Measurements from ENCODE around the gene AKR1C3.
"Not testable (repeated sequence)": the region's sequence is repeated elsewhere in the genome, so short reads cannot be mapped to it uniquely, and the experiment has no call there.

The AKR1C3 gene

DNA sequence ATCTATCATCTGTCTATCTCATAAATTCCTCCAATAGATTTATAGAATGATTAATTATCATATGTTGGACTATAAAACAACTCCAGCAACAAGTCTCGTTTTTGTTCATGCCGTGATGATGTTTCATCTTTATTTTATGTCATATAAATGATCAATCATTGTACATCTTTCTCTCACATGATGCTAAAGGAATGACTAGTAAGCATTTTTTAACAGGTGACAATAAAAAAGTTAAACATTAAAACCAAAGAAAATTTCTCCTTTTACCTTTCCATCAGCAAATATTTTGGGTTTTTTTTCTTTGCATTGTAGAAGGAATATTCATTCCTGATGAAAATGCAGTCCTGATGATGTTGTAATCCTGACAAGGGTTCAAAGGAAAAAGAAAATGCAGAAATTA, 41.4 kb downstream of the AKR1C3 start:
- TF ChIP-seq, protein P1, sequence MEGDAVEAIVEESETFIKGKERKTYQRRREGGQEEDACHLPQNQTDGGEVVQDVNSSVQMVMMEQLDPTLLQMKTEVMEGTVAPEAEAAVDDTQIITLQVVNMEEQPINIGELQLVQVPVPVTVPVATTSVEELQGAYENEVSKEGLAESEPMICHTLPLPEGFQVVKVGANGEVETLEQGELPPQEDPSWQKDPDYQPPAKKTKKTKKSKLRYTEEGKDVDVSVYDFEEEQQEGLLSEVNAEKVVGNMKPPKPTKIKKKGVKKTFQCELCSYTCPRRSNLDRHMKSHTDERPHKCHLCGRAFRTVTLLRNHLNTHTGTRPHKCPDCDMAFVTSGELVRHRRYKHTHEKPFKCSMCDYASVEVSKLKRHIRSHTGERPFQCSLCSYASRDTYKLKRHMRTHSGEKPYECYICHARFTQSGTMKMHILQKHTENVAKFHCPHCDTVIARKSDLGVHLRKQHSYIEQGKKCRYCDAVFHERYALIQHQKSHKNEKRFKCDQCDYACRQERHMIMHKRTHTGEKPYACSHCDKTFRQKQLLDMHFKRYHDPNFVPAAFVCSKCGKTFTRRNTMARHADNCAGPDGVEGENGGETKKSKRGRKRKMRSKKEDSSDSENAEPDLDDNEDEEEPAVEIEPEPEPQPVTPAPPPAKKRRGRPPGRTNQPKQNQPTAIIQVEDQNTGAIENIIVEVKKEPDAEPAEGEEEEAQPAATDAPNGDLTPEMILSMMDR (IDR thresholded peaks at IDR 0.05; ENCODE audit: extremely low read depth, missing control alignments), result no peak
- DNase-seq (ENCODE audit: low spot score), result no peak

DNA sequence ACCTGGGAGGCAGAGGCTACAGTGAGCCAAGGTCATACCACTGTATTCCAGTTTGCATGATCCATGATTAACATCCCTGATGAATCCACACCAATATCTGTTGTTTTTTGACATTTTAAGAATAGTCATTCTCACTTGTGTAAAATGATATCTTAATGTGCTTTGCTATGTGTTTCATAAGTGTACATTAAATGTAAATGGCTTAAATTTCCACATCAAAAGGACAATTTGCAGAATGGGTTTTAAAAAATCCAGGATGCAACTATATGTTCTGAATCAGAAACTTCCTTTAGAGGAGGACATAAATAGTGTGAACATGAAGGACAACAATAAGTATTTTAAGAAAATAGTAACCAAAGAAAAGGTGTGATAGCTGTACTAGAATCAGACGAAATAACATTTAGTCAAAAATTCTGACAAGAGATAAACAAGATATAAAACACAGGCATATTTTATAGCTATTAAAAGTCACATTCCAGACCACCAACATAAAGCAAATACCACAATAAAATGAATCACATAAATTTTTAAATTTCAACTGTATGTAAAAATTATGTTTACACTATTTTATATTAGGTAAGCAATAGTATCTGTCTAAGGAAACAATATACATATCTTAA, 42.4 kb downstream of the AKR1C3 start:
- TF ChIP-seq, protein P1 (IDR thresholded peaks at IDR 0.05; ENCODE audit: extremely low read depth, missing control alignments), result no peak
- no peak for DNase-seq (ENCODE audit: low spot score)

DNA sequence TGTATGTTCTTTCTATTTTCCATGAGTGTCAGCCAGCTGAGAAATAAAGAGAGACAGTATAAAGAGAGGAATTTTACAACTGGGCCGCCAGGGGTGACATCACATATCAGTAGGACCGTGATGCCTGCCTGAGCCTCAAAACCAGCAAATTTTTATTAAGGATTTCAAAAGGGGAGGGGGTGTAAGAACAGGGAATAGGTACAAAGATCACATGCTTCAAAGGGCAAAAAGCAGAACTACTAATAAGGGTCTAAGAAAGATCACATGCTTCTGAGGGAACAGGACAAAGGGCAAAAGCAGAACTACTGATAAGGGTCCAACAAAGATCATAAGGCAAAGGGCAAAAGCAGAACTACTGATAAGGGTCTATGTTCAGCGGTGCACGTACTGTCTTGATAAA, 43.5 kb downstream of the AKR1C3 start:
- DNase-seq (ENCODE audit: low spot score), result not testable (repeated sequence)

DNA sequence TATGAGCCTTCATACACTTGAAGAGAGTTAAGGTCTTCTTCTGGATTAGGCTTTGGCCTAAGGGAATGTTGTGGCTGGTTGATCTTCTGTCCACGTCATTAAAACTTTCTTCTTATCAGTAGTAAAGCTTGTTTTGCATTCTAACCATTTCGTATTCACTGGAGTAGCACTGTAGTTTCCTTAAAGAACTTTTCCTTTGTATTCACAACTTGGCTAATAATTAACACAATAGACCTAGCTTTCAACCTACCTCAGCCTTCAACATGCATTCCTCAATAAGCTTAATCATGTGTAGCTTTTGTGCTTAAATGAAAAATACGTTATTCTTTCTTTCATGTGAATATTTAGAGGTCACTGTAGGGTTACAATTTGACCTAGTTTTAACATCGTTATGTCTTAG, 48.0 kb downstream of the AKR1C3 start:
- TF ChIP-seq, protein P1 (IDR thresholded peaks at IDR 0.05; ENCODE audit: extremely low read depth, missing control alignments), result no peak
- no peak for DNase-seq (ENCODE audit: low spot score)

DNA sequence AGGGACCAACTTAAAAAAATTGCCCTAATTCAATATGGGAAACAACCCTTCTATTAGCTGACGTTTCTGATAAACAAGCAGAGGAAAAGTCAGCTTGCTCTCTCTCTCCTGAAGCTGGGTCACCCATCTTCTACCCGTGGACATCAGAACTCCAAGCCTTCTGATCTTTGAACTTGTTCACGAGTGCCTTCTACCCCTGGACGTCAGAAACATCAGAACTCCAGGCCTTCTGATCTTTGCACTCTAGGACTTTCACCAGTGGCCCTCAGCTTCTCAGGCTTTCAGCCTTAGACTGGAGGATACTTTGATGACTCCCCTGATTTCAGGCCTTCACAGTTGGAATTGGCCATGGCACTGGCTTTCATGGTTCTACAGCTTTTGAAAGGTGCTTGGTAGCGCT, 48.9 kb downstream of the AKR1C3 start:
- no peak for DNase-seq (ENCODE audit: low spot score)
- TF ChIP-seq, protein P1 (IDR thresholded peaks at IDR 0.05; ENCODE audit: extremely low read depth, missing control alignments), result no peak

DNA sequence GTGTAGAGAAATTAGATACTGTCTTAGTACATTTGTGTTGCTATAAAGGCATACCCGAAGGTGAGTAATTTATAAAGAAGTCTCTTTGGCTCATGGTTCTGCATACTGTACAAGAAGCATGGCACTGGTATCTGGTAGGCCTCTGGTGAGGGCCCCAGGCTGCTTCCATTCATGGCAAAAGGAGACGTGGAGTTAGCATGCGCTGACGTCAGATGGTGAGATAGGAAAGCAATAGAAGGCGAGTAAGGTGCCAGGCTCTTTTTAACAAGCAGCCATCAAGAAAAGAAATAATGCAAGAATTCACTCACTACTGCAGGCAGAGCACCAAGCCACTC, 52.7 kb downstream of the AKR1C3 start:
- DNase-seq (ENCODE audit: low spot score), result no peak
- TF ChIP-seq, protein P1 (IDR thresholded peaks at IDR 0.05; ENCODE audit: extremely low read depth, missing control alignments), result no peak

DNA sequence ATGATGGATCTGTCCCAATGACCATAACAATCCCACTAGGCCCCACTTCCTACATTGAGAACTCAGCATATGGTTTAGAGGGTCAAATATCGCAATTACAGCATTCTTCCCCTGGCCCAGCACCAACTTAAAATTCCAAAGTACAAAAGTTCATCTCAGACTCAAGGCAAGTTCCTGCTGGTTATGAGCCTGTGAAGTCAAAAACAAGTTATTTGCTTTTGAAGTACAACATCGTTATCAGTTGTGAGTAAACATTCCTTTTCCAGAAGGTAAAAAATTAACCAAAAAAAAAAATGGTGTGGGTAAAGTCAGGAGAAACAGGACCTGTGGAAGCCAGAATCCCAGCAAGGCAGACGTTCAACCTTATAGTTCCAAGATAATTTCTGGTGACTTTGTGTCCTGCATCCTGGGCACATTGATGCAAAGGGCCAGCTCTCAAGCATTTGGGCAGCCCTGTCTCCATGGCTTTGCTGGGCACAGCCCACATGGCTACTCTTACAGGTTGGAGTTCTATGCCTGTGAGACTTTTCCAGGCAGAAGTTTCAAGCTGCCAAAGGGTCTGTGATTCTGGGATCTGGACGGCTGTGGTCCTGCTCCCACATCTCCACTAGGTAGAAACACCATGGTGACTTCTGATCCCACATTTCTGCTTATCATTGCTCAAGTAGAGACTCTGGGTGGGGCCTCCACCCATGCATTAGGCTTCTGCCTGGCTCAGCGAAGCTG, 53.2 kb downstream of the AKR1C3 start:
- TF ChIP-seq, protein P1 (IDR thresholded peaks at IDR 0.05; ENCODE audit: extremely low read depth, missing control alignments), result no peak
- DNase-seq (ENCODE audit: low spot score), result no peak
